ENCODE measurements around the gene GAS6.
"Not testable (repeated sequence)": the region's sequence is repeated elsewhere in the genome, so short reads cannot be mapped to it uniquely, and the experiment has no call there.

GAS6 gene

GRCh38 chr13:113801289-113801961 is 62.5 kb downstream of the GAS6 start:
- no peak for DNase-seq (ENCODE audit: low read depth)
- H3K4me3 ChIP-seq (ENCODE audit: low read depth, low read length) = no peak overlapping the region
- TF ChIP-seq, protein P1, sequence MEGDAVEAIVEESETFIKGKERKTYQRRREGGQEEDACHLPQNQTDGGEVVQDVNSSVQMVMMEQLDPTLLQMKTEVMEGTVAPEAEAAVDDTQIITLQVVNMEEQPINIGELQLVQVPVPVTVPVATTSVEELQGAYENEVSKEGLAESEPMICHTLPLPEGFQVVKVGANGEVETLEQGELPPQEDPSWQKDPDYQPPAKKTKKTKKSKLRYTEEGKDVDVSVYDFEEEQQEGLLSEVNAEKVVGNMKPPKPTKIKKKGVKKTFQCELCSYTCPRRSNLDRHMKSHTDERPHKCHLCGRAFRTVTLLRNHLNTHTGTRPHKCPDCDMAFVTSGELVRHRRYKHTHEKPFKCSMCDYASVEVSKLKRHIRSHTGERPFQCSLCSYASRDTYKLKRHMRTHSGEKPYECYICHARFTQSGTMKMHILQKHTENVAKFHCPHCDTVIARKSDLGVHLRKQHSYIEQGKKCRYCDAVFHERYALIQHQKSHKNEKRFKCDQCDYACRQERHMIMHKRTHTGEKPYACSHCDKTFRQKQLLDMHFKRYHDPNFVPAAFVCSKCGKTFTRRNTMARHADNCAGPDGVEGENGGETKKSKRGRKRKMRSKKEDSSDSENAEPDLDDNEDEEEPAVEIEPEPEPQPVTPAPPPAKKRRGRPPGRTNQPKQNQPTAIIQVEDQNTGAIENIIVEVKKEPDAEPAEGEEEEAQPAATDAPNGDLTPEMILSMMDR (conservative IDR thresholded peaks at IDR 0.05; ENCODE audit: low read depth, low read length) = no peak

DNA sequence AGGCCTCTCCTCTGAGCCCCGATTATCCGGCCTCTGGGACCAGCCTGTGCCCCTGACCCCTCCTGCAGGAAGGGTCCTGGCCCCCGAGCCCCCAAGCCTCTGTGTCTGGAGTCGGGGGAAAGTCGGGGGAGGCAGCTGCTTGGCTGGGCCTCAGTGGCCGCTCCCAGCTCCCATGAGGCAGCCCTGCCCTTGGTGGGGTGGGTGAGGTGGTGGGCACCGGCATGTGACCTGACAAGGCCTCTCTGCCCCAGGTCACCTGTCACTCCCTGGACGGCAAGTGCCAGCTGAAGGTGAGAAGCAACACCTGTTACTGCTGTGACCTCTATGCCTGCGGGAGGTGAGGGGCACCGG is 63.3 kb downstream of the GAS6 start:
- TF ChIP-seq, protein P1 (conservative IDR thresholded peaks at IDR 0.05; ENCODE audit: low read depth, low read length) = no peak
- no peak overlapping the region for H3K4me3 ChIP-seq (ENCODE audit: low read depth, low read length)
- DNase-seq (ENCODE audit: low read depth) = no peak

- no peak for DNase-seq (ENCODE audit: low read depth)
- no peak overlapping the region for H3K4me3 ChIP-seq (ENCODE audit: low read depth, low read length)
- TF ChIP-seq, protein P1 (conservative IDR thresholded peaks at IDR 0.05; ENCODE audit: low read depth, low read length) = no peak
Measured at GRCh38 chr13:113798200-113798811, 65.6 kb downstream of the GAS6 start.

DNA sequence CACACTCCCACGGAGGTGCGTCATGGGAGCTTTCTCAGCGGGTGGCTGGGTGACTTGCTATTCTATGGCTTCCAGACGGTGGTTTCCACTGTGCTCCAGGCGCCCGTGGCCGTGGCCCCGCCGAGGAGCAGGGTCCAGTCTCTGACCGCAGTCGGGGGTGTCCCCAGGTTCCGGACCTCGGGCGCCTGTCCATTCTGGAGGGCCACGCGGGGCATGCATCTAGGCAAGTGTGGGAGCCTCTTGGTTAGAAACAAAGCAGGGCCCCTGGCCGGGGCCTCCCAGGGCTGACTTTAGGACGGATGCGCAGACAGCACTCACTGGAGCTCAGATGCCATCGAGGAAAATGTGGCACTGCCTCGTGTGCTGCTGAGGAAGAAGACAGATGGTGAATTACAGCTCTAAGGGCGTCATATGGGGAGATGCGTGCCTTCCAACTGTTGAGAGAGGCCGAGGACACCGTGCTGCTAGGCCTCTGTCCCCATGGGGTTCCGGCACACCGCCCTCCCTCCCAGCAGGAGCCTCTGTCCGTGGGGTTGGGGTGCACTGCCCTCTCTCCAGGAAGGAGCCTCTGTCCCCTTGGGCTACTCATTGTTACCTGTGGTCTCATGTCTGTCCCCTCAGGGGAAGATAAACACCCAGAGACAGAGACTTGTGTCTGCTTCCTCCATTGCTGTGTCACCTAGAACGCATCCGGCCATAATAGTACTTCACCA is 66.8 kb downstream of the GAS6 start:
- TF ChIP-seq, protein P1 (conservative IDR thresholded peaks at IDR 0.05; ENCODE audit: low read depth, low read length) = no peak
- H3K4me3 ChIP-seq (ENCODE audit: low read depth, low read length) = no peak overlapping the region
- no peak for DNase-seq (ENCODE audit: low read depth)

DNA sequence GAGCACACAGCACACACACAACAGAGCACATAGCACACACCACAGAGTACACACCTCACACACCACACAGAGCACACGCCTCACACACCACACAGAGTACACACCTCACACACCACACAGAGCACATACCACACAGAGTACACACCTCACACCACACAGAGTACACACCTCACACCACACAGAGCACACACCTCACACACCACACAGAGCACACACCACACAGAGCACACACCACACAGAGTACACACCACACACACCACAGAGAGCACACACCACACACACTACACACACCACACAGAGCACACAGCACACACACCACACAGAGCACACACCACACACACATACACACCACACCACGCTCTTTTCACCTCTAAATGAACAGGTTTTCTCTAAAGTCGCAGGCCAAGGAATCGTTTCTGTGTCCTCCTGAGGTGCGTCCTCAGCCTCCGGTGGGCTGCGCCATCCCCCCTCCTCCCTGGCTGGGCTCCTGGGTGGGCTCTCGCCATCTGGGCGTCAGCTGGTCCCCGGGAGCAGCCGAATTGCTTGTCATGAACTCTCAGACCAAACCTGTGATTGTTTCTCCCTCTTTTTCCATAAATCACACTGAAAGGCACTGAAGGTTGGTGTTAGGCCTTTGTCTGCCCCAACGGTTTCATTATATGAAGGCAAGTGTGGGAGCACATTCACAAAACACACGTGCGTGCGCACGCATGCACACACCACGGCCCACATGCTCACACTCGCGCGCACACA is 67.5 kb downstream of the GAS6 start:
- DNase-seq (ENCODE audit: low read depth) = no peak
- TF ChIP-seq, protein P1 (conservative IDR thresholded peaks at IDR 0.05; ENCODE audit: low read depth, low read length) = no peak
- no peak overlapping the region for H3K4me3 ChIP-seq (ENCODE audit: low read depth, low read length)

- H3K4me3 ChIP-seq (ENCODE audit: low read depth, low read length); DNase-seq (ENCODE audit: low read depth): not testable (repeated sequence)
Measured at GRCh38 chr13:113795362-113795761, 68.5 kb downstream of the GAS6 start.

DNA sequence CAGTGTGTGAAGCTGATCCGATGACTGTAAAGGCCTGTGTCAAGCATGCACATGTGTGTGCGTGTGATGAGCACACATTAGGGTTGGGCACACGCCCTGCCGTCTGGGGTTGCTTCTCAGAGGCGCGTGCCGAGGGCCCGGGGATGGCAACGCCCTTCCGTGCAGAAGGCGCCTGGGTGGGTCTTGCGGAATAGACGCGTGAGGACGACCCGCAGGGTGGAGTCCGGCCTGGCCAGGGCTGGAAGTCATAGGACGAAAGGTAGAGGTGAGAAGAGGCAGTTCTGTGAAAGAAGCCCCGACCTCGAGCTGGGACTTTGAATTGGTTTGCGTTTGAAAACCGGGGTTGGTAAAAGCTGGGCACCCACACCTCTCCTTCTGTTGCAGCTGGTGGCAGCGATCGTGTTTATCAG is 69.1 kb downstream of the GAS6 start:
- no peak for DNase-seq (ENCODE audit: low read depth)
- no peak overlapping the region for H3K4me3 ChIP-seq (ENCODE audit: low read depth, low read length)
- TF ChIP-seq, protein P1 (conservative IDR thresholded peaks at IDR 0.05; ENCODE audit: low read depth, low read length) = no peak

Data from choroid plexus epithelial cell (primary cell).